Measurements from ENCODE around the gene HDGFL2. TPM values are rescaled to one million over a fixed set of nuclear protein-coding genes. Genes with fewer than 3 reads are reported as not detected.

HDGFL2 gene
- 10 to 100 TPM; 38.9 to 41.8 (median 40.7) TPM for total RNA-seq

GRCh38 chr19:4472174-4472974 lies at the start of gene HDGFL2:
Gene HDGFL2 (plus strand): TSS chr19:4472297. CDS start chr19:4472351, 54 bp downstream.
- Mint-ChIP-seq H3K27me3 (ENCODE audit: low read depth) (no peaks in the 10 kb centered on the region), H3K4me1 (ENCODE audit: low read depth) (peaks cover 19% of the 10 kb centered on the region), H3K36me3 (ENCODE audit: insufficient read depth) (peaks cover 3% of the 10 kb centered on the region), H3K9me3 (no peaks in the 10 kb centered on the region), H3K4me3 (no peak within 1 kb of the TSS)
- DNase-seq (no peak), ATAC-seq (no peak)

- H3K36me3 Mint-ChIP-seq (ENCODE audit: insufficient read depth): peaks cover 16% of the 10 kb centered on the region
- H3K4me1 Mint-ChIP-seq (ENCODE audit: low read depth): no peaks in the 10 kb centered on the region
- no peaks in the 10 kb centered on the region for H3K27me3 Mint-ChIP-seq (ENCODE audit: low read depth)
- DNase-seq (no peak), ATAC-seq (no peak)
- H3K4me3 Mint-ChIP-seq: no peak overlapping the region
- H3K9me3 Mint-ChIP-seq: no peaks in the 10 kb centered on the region
Observed at GRCh38 chr19:4423416-4424126, 48.5 kb upstream of the HDGFL2 start.

GRCh38 chr19:4425537-4425936 lies 46.6 kb upstream of the HDGFL2 start:
- DNase-seq (no peak), ATAC-seq (no peak)
- Mint-ChIP-seq H3K4me1 (ENCODE audit: low read depth) (no peaks in the 10 kb centered on the region), H3K36me3 (ENCODE audit: insufficient read depth) (peaks cover 31% of the 10 kb centered on the region), H3K4me3 (no peak overlapping the region), H3K27me3 (ENCODE audit: low read depth) (no peaks in the 10 kb centered on the region), H3K9me3 (no peaks in the 10 kb centered on the region)

- no peaks in the 10 kb centered on the region for H3K4me1 Mint-ChIP-seq (ENCODE audit: low read depth)
- peaks cover 33% of the 10 kb centered on the region for H3K36me3 Mint-ChIP-seq (ENCODE audit: insufficient read depth)
- no peak for DNase-seq
- H3K9me3 Mint-ChIP-seq: no peaks in the 10 kb centered on the region
- no peak for ATAC-seq
- H3K4me3 Mint-ChIP-seq: no peak overlapping the region
- H3K27me3 Mint-ChIP-seq (ENCODE audit: low read depth): no peaks in the 10 kb centered on the region
Observed at GRCh38 chr19:4428326-4428975, 43.6 kb upstream of the HDGFL2 start.

GRCh38 chr19:4429256-4429655 lies 42.8 kb upstream of the HDGFL2 start:
- no peaks in the 10 kb centered on the region for H3K27me3 Mint-ChIP-seq (ENCODE audit: low read depth)
- H3K36me3 Mint-ChIP-seq (ENCODE audit: insufficient read depth): peaks cover 29% of the 10 kb centered on the region
- H3K9me3 Mint-ChIP-seq: no peaks in the 10 kb centered on the region
- DNase-seq (no peak), ATAC-seq (no peak)
- no peak overlapping the region for H3K4me3 Mint-ChIP-seq
- no peaks in the 10 kb centered on the region for H3K4me1 Mint-ChIP-seq (ENCODE audit: low read depth)

GRCh38 chr19:4429771-4430171 lies 42.3 kb upstream of the HDGFL2 start:
- DNase-seq (no peak), ATAC-seq (no peak)
- H3K4me1 Mint-ChIP-seq (ENCODE audit: low read depth): no peaks in the 10 kb centered on the region
- no peaks in the 10 kb centered on the region for H3K27me3 Mint-ChIP-seq (ENCODE audit: low read depth)
- H3K4me3 Mint-ChIP-seq: no peak overlapping the region
- no peaks in the 10 kb centered on the region for H3K9me3 Mint-ChIP-seq
- H3K36me3 Mint-ChIP-seq (ENCODE audit: insufficient read depth): peaks cover 33% of the 10 kb centered on the region

GRCh38 chr19:4430760-4431159 lies 41.3 kb upstream of the HDGFL2 start:
- H3K36me3 Mint-ChIP-seq (ENCODE audit: insufficient read depth): peaks cover 33% of the 10 kb centered on the region
- no peaks in the 10 kb centered on the region for H3K9me3 Mint-ChIP-seq
- H3K4me1 Mint-ChIP-seq (ENCODE audit: low read depth): no peaks in the 10 kb centered on the region
- ATAC-seq (no peak), DNase-seq (no peak)
- H3K4me3 Mint-ChIP-seq: no peak overlapping the region
- H3K27me3 Mint-ChIP-seq (ENCODE audit: low read depth): no peaks in the 10 kb centered on the region

GRCh38 chr19:4431296-4431695 lies 40.8 kb upstream of the HDGFL2 start:
- no peaks in the 10 kb centered on the region for H3K9me3 Mint-ChIP-seq
- H3K36me3 Mint-ChIP-seq (ENCODE audit: insufficient read depth): peaks cover 31% of the 10 kb centered on the region
- H3K4me3 Mint-ChIP-seq: no peak overlapping the region
- no peaks in the 10 kb centered on the region for H3K27me3 Mint-ChIP-seq (ENCODE audit: low read depth)
- DNase-seq: no peak
- H3K4me1 Mint-ChIP-seq (ENCODE audit: low read depth): no peaks in the 10 kb centered on the region
- ATAC-seq: no peak

- Mint-ChIP-seq H3K4me3 (no peak overlapping the region), H3K36me3 (ENCODE audit: insufficient read depth) (peaks cover 31% of the 10 kb centered on the region), H3K9me3 (no peaks in the 10 kb centered on the region), H3K27me3 (ENCODE audit: low read depth) (no peaks in the 10 kb centered on the region), H3K4me1 (ENCODE audit: low read depth) (no peaks in the 10 kb centered on the region)
- ATAC-seq (no peak), DNase-seq (no peak)
Observed at GRCh38 chr19:4431808-4432674, 40.1 kb upstream of the HDGFL2 start.

GRCh38 chr19:4432918-4433506 lies 39.1 kb upstream of the HDGFL2 start:
- DNase-seq: no peak

GRCh38 chr19:4434391-4434790 lies 37.7 kb upstream of the HDGFL2 start:
- H3K9me3 Mint-ChIP-seq: no peaks in the 10 kb centered on the region
- peaks cover 21% of the 10 kb centered on the region for H3K36me3 Mint-ChIP-seq (ENCODE audit: insufficient read depth)
- H3K4me3 Mint-ChIP-seq: no peak overlapping the region
- DNase-seq (no peak), ATAC-seq (no peak)
- no peaks in the 10 kb centered on the region for H3K27me3 Mint-ChIP-seq (ENCODE audit: low read depth)
- peaks cover 2% of the 10 kb centered on the region for H3K4me1 Mint-ChIP-seq (ENCODE audit: low read depth)

More at GRCh38 chr19:4432918-4433506, 39.1 kb upstream of the HDGFL2 start:
- Mint-ChIP-seq H3K27me3 (ENCODE audit: low read depth) (no peaks in the 10 kb centered on the region), H3K9me3 (no peaks in the 10 kb centered on the region), H3K4me3 (no peak overlapping the region), H3K36me3 (ENCODE audit: insufficient read depth) (peaks cover 31% of the 10 kb centered on the region), H3K4me1 (ENCODE audit: low read depth) (no peaks in the 10 kb centered on the region)
- ATAC-seq: no peak

- DNase-seq (no peak), ATAC-seq (no peak)
- H3K4me1 Mint-ChIP-seq (ENCODE audit: low read depth): peaks cover 2% of the 10 kb centered on the region
- no peaks in the 10 kb centered on the region for H3K9me3 Mint-ChIP-seq
- H3K36me3 Mint-ChIP-seq (ENCODE audit: insufficient read depth): peaks cover 8% of the 10 kb centered on the region
- no peak overlapping the region for H3K4me3 Mint-ChIP-seq
- H3K27me3 Mint-ChIP-seq (ENCODE audit: low read depth): no peaks in the 10 kb centered on the region
Observed at GRCh38 chr19:4436231-4436630, 35.9 kb upstream of the HDGFL2 start.

- H3K4me3 Mint-ChIP-seq: no peak overlapping the region
- peaks cover 2% of the 10 kb centered on the region for H3K4me1 Mint-ChIP-seq (ENCODE audit: low read depth)
- peaks cover 5% of the 10 kb centered on the region for H3K36me3 Mint-ChIP-seq (ENCODE audit: insufficient read depth)
- no peaks in the 10 kb centered on the region for H3K27me3 Mint-ChIP-seq (ENCODE audit: low read depth)
- ATAC-seq (no peak), DNase-seq (no peak)
- H3K9me3 Mint-ChIP-seq: no peaks in the 10 kb centered on the region
Observed at GRCh38 chr19:4437103-4437502, 35.0 kb upstream of the HDGFL2 start.

Data from activated T-cell treated with anti-CD3 and anti-CD28 coated beads, Interleukin-2, amount 50 U/mL, for 4 hours (primary cell).